Measurements from ENCODE around the gene CD63.

- TF ChIP-seq POLR2A (IDR thresholded peaks at IDR 0.05) (no peak), CTCF (IDR thresholded peaks at IDR 0.05) (peak; percentile 21 to 64 (median 36)), POLR2AphosphoS5 (IDR thresholded peaks at IDR 0.05) (no peak)
Measured at GRCh38 chr12:55724226-55724939, 4.4 kb downstream of the CD63 start.

All from breast epithelium (tissue), 3 donors.